GM21825 (cell line): ENCODE data around the gene SLC12A5.
"Not testable (repeated sequence)": the region's sequence is repeated elsewhere in the genome, so short reads cannot be mapped to it uniquely, and the experiment has no call there.

ENCODE experiments used
- ATAC-seq: cut with Tn5 transposase; IDR thresholded peaks from one replicate; pipeline ENCODE4 v1.9.1; 2021; ENCODE audit warnings: mild to moderate bottlenecking, moderate library complexity; ENCODE audit not compliant: unreplicated experiment

Gene SLC12A5

DNA sequence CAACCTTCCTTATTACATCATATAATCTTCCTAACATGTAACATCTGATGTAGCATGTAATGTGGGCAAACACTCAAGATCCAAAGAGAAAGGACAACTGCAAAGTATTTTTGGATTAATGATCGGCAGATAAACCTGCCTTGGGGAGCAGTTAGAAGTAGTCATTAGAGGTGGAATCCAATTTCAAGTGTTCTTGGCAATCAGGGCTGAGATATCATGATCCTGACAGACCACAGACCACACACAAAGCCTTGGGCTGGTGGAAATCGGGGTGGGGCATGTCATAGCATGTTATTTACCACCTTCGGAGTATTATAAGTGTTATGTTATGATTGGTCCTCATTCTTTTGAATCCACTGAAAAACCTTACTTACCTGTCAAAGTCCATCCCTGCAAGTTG is 44.4 kb downstream of the SLC12A5 start:
- ATAC-seq = no peak

DNA sequence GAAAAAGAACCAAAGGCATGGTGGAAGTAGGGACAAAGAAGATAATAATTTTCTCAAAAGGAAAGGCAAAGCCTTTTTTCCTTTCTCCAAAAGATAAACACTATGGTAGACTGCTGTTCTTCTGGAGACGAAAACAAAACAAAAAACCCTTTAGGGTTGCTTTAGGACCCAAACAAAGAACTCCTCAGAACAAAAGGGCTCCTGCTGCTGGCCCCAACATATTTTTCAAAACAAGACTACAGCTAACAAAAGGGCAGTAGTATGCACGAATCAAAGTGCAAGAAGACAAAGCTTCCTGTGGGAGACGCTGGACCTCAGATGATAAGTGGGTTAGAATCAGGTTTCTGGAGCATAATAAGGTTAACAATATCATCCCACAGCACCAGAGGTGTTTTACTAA is 45.0 kb downstream of the SLC12A5 start:
- ATAC-seq = no peak

DNA sequence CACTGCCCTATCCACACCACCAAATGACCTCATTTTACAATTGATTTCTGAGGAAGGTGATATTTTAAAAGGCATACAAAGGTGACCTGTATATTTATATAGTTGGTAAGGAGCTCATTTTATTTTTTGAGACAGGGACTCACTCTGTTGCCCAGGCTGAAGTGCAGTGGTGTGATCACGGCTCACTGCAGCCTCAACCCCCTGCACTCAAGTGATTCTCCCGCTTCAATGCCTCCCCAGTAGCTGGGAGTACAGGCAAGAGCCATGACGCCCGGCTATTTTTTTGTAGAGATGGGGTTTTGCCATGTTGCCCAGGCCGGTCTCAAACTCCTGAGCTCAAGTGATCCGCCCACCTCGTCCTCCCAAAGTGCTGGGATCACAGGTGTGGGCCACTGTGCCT is 47.8 kb downstream of the SLC12A5 start:
- no peak for ATAC-seq

DNA sequence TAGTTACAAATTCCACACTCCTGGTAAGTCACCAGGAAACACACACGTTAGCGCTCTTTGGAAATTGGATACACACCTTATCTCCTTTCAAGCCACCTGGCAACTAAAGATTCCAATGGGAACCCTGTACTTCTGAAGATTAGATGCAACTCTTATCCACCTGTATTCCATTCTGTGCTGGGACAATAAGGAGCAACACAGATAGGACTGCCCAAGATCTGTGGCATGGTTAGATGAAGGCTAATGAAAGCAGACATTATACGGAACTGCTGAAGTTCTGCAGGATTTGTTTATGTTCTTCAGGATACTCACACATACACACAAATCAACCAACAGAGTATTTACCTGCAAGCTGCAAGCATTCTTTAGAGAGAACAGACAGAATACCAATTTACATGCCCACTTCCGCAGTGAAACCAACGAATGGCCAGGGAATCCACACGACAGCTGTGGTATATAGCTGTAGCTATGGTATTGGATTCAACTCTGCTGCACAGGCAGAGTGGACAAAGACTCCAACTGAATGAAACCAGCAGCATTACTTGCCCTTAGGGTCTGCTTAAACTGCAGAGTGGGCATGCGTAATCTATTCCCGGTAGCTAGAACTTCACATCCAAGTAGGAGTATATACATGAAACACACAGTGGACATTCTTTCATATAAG is 48.8 kb downstream of the SLC12A5 start:
- ATAC-seq = no peak

DNA sequence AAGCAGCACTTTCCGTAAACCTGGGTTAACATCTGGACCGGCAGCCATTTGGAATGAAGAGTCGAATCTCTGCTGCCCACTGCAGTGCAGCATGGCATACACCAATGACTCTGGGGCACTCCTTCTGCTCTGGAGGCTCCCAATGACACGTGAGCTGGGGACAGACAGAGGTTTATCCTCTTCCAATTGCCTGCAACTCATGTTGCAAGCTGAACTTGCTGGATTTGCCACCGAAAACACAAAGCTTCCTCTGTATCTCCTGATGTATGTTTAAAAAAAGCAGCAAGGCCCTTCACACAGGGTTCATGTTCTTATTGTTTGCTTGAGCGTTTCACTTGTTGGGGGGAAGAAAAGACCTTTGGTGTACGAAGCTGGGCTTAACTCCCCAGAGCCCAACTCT is 49.9 kb downstream of the SLC12A5 start:
- no peak for ATAC-seq

DNA sequence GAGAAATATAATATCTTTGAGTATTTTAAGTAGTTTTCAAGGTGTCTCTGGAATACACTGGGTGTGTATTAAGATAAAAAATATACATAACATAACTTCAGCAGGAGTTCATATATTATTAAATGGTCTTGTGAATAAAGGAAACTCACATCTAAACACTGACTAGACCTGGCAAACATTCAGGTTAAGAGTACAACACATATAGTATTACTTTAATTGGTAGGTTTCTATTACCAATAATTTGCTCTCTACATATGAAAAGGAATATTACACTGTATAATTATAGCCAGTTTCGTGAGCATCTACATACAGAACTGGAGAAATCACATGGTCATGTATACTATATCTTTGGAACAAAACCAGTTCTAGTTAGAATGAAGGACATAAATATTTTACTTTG is 52.1 kb downstream of the SLC12A5 start:
- ATAC-seq = no peak

DNA sequence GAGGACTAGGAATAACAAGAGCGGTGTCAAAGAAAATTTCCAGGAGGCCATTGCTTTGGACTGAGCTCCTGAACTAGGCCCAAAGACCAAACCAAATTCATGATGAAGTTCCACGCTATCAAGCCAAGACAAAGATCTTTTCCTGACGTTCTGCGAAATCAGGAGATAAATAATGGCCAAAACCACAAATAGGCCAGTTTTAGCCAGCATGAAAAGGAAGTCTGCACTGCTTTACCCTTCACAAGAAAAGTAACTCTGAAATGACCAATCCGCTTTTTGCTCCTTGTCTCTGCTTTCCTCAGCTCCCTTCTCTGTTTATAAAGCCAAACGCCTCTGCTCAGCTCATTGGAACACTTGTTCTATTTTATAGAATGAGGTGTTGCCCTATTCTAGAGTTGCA is 54.1 kb downstream of the SLC12A5 start:
- ATAC-seq = no peak

DNA sequence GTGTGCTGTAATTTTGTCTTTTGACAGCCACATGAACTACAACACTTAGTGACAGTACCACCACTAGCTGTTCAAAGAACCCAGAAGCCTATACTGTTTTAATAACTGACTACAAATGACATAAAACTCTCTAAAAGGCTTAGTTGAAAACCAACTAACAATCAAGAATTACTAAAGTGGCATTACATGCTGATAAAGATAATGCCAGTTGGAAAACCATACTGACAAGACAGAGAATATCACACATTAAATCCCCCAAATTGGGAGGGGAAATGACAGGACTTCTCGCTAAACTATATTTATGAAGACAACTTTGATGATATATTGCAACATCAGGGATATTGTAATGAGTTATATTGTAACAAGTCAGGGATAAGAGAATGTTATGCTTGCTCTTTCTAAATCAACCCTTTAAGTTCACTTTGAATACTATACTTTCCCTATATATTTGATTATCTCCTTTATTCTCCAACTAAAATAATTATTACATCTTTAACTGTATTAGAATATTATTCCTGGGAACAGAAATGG is 54.6 kb downstream of the SLC12A5 start:
- no peak for ATAC-seq

DNA sequence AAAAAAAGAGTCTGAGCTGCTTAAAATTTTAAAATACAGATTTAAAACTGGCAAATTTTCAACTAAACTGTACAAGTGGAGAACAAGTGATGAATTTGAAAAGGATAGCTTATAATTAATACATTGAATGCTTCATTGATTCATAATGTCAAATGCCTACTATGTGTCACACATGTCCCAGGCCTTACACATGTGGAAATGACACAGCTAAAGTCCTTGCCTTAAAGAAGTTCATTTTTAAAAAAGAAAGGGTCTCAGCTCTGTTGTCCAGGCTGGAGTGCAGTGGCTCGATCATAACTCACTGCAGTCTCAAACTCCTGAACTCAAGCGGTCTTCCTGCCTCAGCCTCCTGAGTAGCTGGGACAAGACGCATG is 55.8 kb downstream of the SLC12A5 start:
- ATAC-seq = no peak

DNA sequence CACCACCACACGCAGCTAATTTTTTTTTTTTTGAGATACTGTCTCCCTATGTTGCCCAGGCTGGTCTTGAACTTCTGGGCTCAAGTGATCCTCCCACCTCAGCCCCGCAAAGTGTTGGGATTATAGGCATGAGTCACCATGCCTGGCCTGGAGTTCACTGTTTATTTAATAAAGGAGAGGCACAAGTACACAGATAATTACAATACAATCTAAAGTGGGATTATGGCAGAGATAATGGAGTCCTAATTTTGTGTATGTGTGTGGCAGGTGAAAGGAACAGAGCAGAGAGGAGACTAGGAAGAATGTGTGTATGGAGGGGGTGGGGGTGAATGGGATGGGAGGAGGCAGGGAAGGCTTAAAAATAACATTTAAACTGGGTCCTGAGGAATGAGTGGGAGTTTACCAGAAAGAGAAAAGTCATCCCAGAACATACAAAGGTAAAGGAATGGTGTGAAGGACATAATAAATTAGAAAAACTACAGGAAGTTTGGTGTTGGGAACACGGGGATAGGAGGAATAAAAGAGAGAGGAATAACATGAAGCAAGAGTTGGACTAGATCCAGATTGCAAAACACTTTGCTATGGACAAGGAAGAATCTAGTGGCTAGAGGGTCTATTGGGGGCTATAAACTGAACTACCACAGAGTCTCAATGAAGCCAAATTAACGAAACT is 56.3 kb downstream of the SLC12A5 start:
- no peak for ATAC-seq

DNA sequence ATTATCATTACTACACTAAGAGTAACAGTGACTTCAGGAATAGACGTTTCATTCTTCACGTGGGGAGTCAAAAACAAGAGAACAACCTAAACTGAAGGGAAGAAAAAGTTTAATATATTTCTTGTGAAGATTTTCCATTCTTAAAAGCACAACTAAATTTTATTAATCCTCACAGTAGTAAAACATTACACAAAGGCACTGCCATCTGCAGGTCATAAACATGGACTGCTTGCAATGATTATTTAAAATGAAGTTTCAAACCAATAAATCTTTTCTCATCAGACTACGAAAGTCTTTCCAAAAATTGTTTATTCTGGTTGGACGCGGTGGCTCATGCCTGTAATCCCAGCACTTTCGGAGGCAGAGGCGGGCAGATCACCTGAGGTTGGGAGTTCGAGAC is 58.1 kb downstream of the SLC12A5 start:
- no peak for ATAC-seq

DNA sequence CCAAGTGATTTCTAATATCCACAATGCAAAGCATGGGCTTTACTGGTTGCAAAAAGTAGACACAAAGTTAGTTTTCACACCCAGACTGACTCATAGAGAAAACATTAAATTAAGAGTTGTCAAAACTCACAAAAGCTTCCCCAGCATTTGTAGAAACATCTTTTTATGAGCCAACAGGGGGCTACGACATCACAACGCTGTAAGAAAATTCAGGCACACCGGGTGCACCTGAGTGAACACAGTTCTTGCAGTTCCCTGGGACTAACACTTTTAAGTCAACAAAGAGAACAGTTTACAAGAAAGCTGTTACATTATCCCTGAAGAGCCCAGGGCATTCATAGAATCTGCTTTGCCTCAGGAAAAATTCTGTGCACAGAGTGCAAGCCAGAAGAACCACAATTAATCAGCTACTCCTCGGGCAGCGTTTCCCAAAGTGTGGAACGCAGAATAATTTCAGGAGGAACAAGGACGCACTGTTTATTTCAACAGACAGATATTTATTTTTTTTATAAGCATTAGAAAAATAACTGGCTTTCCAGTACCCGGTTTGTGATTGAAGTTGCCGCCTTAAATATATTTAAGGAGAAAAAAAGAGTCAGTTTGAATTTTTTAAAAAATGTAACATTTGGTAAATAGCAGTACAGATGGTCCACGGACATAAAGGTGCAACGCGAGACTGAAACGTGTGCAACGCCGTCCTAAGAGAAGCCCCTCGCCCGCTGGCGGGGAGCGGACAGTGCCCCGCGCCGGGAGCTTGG is 59.6 kb downstream of the SLC12A5 start:
- ATAC-seq = no peak

DNA sequence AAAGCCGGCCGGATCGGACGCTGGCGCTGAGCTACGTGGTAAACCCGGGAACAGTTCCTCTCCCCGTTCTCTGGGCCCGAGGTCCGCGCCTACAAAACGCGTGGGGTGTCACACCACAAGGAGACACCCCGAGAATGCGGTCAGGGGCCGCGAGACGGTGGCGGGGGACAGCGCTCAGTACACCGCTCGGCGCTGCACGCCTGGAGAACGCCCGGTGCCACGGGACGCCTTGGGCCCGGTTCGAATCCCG is 60.1 kb downstream of the SLC12A5 start:
- peak; percentile 5 for ATAC-seq

DNA sequence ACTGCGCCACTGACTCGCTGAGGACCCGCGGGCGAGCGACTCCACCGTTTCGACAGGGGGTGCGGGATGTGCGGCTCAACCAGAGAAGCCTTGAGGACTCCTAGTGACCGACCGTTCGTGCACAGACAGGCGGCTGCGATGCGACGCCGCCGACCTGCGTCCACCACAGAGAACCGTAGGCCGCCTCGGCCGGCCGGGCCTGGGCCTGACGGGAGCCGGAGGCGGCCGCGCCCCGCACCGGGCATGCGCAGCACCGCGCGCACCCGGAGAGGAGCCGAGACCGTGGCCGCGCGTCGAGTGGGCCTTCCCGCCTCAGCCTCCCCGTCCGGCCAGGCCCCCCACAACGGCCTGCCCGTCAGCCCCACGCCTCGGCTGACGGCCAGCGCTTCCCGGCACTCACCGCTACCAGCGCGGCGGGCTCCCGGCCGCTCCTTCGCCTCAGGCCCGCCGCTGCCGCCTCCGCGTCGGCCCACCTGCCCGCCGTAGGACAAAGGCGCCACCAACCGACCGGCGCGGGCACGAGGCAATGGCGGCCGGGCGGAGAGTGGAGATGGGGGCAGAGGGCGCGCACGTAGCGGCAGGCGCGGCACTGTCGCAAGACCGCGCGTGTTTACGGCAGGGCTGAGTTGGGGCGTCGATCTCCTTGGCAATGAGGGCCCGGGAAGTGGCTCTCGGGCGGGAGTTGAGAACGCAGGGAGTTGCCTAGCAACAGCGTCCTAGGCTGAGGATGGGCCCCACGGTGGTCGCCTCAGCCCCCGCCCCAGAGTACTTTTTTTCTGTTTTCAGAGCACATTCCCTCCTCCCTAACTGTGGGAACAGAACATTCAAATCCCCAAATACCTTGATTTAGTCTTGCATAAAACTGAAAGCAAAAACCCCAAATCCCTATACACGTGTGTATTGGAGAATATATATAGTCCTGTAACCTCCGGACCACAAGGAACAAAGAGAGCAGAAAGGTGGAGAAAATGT is 60.7 kb downstream of the SLC12A5 start, which contains the start of gene NCOA5:
Gene NCOA5 (minus strand): TSS at position 546 of the 972 bp plus-strand sequence. CDS start 10,538 bp downstream, outside the sequence.
- ATAC-seq = peak; percentile 79

DNA sequence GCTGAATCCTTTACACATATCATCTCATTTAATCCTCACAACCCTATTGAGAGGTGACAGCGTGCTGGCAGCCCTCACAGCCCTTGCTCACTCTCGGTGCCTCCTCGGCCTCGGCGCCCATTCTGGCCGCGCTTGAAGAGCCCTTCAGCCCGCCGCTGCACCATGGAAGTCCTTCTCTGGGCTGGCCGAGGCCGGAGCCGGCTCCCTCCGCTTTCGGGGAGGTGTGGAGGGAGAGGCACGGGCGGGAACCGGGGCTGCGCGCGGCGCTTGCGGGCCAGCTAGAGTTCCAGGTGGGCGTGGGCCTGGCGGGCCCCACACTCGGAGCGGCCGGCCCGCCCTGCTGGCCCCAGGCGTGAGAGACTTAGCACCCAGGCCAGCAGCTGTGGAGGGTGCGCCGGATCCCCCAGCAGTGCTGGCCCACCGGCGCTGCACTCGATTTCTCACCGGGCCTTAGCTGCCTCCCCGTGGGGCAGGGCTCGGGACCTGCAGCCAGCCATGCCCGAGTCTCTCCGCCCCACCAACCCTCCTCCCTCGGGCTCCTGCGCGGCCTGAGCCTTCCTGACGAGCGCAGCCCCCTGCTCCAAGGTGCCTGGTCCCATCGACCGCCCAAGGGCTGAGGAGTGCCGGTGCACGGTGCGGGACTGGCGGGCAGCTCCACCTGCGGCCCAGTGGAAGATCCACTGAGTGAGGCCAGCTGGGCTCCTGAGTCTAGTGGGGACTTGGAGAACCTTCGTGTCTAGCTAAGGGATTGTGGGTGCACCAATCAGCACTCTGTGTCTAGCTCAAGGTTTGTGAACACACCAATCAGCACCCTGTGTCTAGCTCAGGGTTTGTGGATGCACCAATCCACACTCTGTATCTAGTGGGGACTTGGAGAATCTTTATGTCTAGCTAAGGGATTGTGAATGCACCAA is 62.9 kb downstream of the SLC12A5 start:
- ATAC-seq = not testable (repeated sequence)

DNA sequence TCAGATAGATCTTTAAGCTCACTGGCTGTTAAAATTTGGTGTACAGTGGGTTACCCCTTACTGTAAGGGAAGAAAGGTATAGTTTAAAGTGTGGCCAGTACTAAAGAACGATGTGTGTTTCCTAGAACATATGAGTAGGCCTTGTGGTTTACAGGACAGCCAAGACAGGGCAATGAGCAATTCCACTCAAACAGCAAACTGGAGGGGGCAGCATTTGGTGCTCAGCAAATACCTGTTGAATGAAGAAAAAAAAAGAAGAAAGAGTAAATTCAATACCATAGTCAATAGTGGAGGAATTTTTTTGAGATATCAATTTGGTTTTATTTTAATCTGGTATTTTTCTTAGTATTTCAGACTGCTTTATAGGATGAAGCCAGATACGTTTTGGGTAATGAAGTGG is 64.5 kb downstream of the SLC12A5 start:
- ATAC-seq = no peak

DNA sequence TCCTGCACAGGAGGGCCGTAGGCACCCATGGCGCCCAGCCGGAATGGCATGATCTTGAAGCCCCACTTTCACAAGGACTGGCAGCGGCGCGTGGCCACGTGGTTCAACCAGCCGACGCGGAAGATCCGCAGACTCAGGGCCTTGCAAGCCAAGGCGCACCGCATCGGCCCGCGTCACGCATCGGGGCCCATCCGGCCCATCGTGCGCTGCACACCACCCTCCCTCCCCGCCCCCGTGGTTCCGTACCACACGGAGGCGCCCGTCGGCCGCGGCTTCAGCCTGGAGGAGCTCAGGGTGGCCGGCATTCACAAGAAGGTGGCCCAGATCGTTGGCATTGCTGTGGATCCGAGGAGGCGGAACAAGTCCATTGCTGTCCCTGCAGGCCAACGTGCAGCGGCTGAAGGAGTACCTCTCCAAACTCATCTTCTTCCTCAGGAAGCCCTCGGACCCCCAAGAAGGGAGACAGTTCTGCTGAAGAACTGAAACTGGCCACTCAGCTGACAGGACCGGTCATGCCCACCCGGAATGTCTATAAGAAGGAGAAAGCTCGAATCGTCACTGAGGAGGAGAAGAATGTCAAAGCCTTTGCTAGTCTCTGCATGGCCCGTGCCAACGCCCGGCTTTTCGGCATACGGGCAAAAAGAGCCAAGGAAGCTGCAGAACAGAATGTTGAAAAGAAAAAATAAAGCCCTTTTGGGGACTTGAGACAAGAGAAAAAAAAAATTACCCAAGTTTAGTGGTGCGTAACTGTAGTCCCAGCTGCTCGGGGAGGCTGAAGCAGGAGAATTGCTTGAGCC is 70.7 kb downstream of the SLC12A5 start:
- ATAC-seq = no peak

DNA sequence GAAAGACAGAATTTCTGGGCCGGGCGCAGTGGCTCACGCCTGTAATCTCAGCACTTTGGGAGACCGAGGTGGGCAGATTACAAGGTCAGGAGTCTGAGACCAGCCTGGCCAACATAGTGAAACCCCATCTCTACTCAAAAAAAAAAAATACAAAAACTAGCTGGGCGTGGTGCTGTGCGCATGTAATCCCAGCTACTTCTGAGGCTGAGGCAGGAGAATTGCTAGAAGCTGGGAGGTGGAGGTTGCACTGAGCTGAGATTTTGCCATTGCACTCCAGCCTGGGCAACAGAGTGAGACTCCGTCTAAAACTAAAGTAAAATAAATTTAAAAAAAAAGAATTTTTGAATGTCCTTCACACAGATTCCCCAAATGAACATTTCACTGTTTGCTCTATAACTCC is 71.4 kb downstream of the SLC12A5 start:
- ATAC-seq = not testable (repeated sequence)

DNA sequence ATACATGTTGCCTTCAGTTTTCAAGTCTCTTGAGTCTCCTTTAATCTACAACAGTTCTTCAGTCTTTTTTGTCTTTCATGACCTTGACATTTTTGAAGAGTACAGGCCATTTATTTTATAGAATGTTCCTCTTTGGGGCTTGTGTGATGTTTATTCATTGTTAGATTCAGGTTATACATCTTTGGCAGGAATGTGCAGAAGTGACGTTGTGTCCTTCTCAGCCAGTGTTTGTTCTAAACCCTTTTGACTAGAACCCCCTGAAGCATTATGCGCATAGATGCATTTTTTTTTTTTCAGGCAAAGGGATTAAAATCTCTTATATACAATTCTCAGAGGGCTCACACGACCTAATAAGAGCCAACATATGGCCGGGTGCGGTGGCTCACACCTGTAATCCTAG is 72.0 kb downstream of the SLC12A5 start:
- ATAC-seq = no peak
